ENCODE results near the gene CISD1. TPM values are rescaled to one million over a fixed set of nuclear protein-coding genes. Genes with fewer than 3 reads are reported as not detected.
A peak's percentile ranks its signal among the peaks of the same experiment; 100 is the strongest.

Gene CISD1
- total and polyA plus RNA-seq, 2 experiments from 2014 or later: 40.4 to 97.6 TPM

- no peaks in the 10 kb centered on the region for H3K27me3 ChIP-seq (replicated peaks; ENCODE audit: insufficient read depth)
- H3K36me3 ChIP-seq (ENCODE audit: low read depth): no peaks in the 10 kb centered on the region
- no peaks in the 10 kb centered on the region for H3K4me1 ChIP-seq (ENCODE audit: insufficient read depth)
- in situ Hi-C loops (cut with MboI): no loop called here
- H2AFZ ChIP-seq: no peak overlapping the region
- H3K4me2 ChIP-seq (ENCODE audit: unreplicated experiment): no peak overlapping the region
- TF ChIP-seq EZH2phosphoT487 (IDR thresholded peaks at IDR 0.05; ENCODE audit: insufficient read depth, low read depth) (no peak), EZH2 (IDR thresholded peaks at IDR 0.05; ENCODE audit: insufficient read depth, poor library complexity, severe bottlenecking) (no peak)
- no peaks in the 10 kb centered on the region for H3K9me2 ChIP-seq (ENCODE audit: insufficient read depth)
- H3K79me2 ChIP-seq (ENCODE audit: insufficient read depth): no peaks in the 10 kb centered on the region
- no peaks in the 10 kb centered on the region for H3K9me3 ChIP-seq (ENCODE audit: low read depth)
- no peak overlapping the region for H3K9ac ChIP-seq
- no peak for DNase-seq
- H3K27ac ChIP-seq: no peak overlapping the region
- H3F3A ChIP-seq (ENCODE audit: insufficient read depth): peaks cover 3% of the 10 kb centered on the region; the same call in 1 of the 2 replicates
- 84 to 85% methylated on average over 5 of the region's 5 CpGs for WGBS, 2 experiments (ENCODE audit: low coverage in 1 of 2, low lambda C conversion rate in 2 of 2, missing lambda C conversion rate in 2 of 2)
- H4K20me1 ChIP-seq (ENCODE audit: insufficient read depth): no peaks in the 10 kb centered on the region
- H3K4me3 ChIP-seq: no peak overlapping the region
Observed at GRCh38 chr10:58293989-58294388, 25.0 kb downstream of the CISD1 start.

GRCh38 chr10:58299580-58299979, 30.6 kb downstream of the CISD1 start:
- in situ Hi-C loops (cut with MboI): no loop called here
- TF ChIP-seq EZH2phosphoT487 (IDR thresholded peaks at IDR 0.05; ENCODE audit: insufficient read depth, low read depth): no peak
- TF ChIP-seq EZH2 (IDR thresholded peaks at IDR 0.05; ENCODE audit: insufficient read depth, poor library complexity, severe bottlenecking): no peak
- Histone ChIP-seq H4K20me1 (ENCODE audit: insufficient read depth) (no peaks in the 10 kb centered on the region), H3K27ac (no peak overlapping the region), H3K9me3 (ENCODE audit: low read depth) (no peaks in the 10 kb centered on the region), H3K4me2 (ENCODE audit: unreplicated experiment) (no peak overlapping the region), H3K9me2 (ENCODE audit: insufficient read depth) (no peaks in the 10 kb centered on the region), H3F3A (ENCODE audit: insufficient read depth) (no peaks in the 10 kb centered on the region), H3K4me1 (ENCODE audit: insufficient read depth) (no peaks in the 10 kb centered on the region), H3K36me3 (ENCODE audit: low read depth) (no peaks in the 10 kb centered on the region), H3K27me3 (replicated peaks; ENCODE audit: insufficient read depth) (no peaks in the 10 kb centered on the region), H3K79me2 (ENCODE audit: insufficient read depth) (no peaks in the 10 kb centered on the region), H2AFZ (no peak overlapping the region), H3K4me3 (no peak overlapping the region), H3K9ac (no peak overlapping the region)
- WGBS, 2 experiments (ENCODE audit: low coverage in 1 of 2, low lambda C conversion rate in 2 of 2, missing lambda C conversion rate in 2 of 2): 2 to 5% methylated on average over 4 of the region's 4 CpGs
- peak; percentile 68 for DNase-seq

- Histone ChIP-seq H3K27me3 (replicated peaks; ENCODE audit: insufficient read depth) (no peaks in the 10 kb centered on the region), H3K36me3 (ENCODE audit: low read depth) (no peaks in the 10 kb centered on the region), H3K79me2 (ENCODE audit: insufficient read depth) (no peaks in the 10 kb centered on the region), H3K9me2 (ENCODE audit: insufficient read depth) (no peaks in the 10 kb centered on the region), H3K27ac (no peak overlapping the region), H3K4me1 (ENCODE audit: insufficient read depth) (no peaks in the 10 kb centered on the region), H2AFZ (no peak overlapping the region), H3K4me3 (no peak overlapping the region), H3K4me2 (ENCODE audit: unreplicated experiment) (no peak overlapping the region), H3K9me3 (ENCODE audit: low read depth) (no peaks in the 10 kb centered on the region), H3K9ac (no peak overlapping the region), H4K20me1 (ENCODE audit: insufficient read depth) (no peaks in the 10 kb centered on the region), H3F3A (ENCODE audit: insufficient read depth) (no peaks in the 10 kb centered on the region)
- no peak for TF ChIP-seq EZH2phosphoT487 (IDR thresholded peaks at IDR 0.05; ENCODE audit: insufficient read depth, low read depth)
- TF ChIP-seq EZH2 (IDR thresholded peaks at IDR 0.05; ENCODE audit: insufficient read depth, poor library complexity, severe bottlenecking): no peak
- in situ Hi-C loops (cut with MboI): no loop called here
- no peak for DNase-seq
Observed at GRCh38 chr10:58300676-58301075, 31.7 kb downstream of the CISD1 start.

DNA sequence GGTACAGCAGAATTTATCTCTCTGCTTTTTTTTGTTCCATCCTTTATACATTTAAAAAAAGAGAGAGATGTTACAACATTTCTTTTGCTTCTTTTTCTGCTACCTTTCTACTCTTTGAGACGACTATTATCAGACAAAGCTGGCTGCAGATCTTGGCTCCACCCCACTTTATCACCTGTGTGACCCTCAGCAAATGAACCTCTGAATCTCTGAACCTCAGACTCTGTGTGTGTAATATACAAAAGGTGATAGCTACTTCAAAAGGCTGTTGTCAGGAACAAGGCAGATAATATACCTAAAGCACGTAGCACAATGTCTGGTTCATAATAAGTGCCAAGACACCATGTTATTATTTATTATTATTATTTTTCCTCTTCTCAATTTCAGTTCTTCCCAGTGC, 33.3 kb downstream of the CISD1 start:
- Histone ChIP-seq H3K4me1 (ENCODE audit: insufficient read depth) (no peaks in the 10 kb centered on the region), H3K4me2 (ENCODE audit: unreplicated experiment) (no peak overlapping the region), H3K9ac (no peak overlapping the region), H3K9me3 (ENCODE audit: low read depth) (no peaks in the 10 kb centered on the region), H3K79me2 (ENCODE audit: insufficient read depth) (no peaks in the 10 kb centered on the region), H3K9me2 (ENCODE audit: insufficient read depth) (no peaks in the 10 kb centered on the region), H2AFZ (no peak overlapping the region), H3K36me3 (ENCODE audit: low read depth) (no peaks in the 10 kb centered on the region), H3K4me3 (no peak overlapping the region), H3K27ac (no peak overlapping the region), H3F3A (ENCODE audit: insufficient read depth) (no peaks in the 10 kb centered on the region), H3K27me3 (replicated peaks; ENCODE audit: insufficient read depth) (no peaks in the 10 kb centered on the region), H4K20me1 (ENCODE audit: insufficient read depth) (no peaks in the 10 kb centered on the region)
- TF ChIP-seq EZH2phosphoT487 (IDR thresholded peaks at IDR 0.05; ENCODE audit: insufficient read depth, low read depth): no peak
- TF ChIP-seq EZH2 (IDR thresholded peaks at IDR 0.05; ENCODE audit: insufficient read depth, poor library complexity, severe bottlenecking): no peak
- in situ Hi-C loops (cut with MboI): no loop called here
- no peak for DNase-seq
- WGBS, 2 experiments (ENCODE audit: low coverage in 1 of 2, low lambda C conversion rate in 2 of 2, missing lambda C conversion rate in 2 of 2): 41 to 52% methylated on average over 2 of the region's 2 CpGs

DNA sequence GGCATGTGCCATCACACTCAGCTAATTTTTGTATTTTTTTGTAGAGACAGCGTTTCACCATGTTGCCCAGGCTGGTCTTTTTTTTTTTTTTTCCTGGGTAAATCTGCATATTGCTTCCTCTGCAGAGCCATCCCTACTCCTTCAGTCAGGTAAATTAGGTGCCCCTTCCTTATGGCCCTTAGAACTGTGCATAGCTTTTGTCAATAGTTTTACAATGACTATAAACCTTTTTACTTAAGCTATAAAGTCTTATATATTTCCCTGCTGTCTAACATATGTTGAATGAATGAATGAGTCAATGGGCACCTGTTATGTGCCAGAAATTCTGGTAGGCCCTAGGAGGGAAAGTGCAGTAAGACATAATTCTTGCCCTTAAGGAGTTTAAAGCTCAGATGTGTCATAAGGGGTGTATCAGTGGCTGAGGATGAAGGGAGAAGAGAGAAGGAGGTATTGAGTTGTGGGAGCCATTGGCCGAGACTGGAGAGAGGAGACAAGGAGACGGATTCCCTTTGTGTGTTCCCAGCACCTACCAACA, 35.2 kb downstream of the CISD1 start:
- Histone ChIP-seq H3K4me2 (ENCODE audit: unreplicated experiment) (no peak overlapping the region), H3K79me2 (ENCODE audit: insufficient read depth) (no peaks in the 10 kb centered on the region), H3K9me3 (ENCODE audit: low read depth) (no peaks in the 10 kb centered on the region), H3K36me3 (ENCODE audit: low read depth) (no peaks in the 10 kb centered on the region), H3K9ac (no peak overlapping the region), H3K9me2 (ENCODE audit: insufficient read depth) (no peaks in the 10 kb centered on the region), H4K20me1 (ENCODE audit: insufficient read depth) (no peaks in the 10 kb centered on the region), H2AFZ (no peak overlapping the region), H3K27ac (no peak overlapping the region), H3K27me3 (replicated peaks; ENCODE audit: insufficient read depth) (no peaks in the 10 kb centered on the region), H3K4me1 (ENCODE audit: insufficient read depth) (no peaks in the 10 kb centered on the region), H3F3A (ENCODE audit: insufficient read depth) (no peaks in the 10 kb centered on the region), H3K4me3 (no peak overlapping the region)
- TF ChIP-seq EZH2phosphoT487 (IDR thresholded peaks at IDR 0.05; ENCODE audit: insufficient read depth, low read depth): no peak
- TF ChIP-seq EZH2 (IDR thresholded peaks at IDR 0.05; ENCODE audit: insufficient read depth, poor library complexity, severe bottlenecking): no peak
- DNase-seq: no peak
- whole genome bisulfite sequencing, 2 experiments (ENCODE audit: low coverage in 1 of 2, low lambda C conversion rate in 2 of 2, missing lambda C conversion rate in 2 of 2): 64 to 69% methylated on average over 3 of the region's 3 CpGs
- in situ Hi-C loops (cut with MboI): no loop called here
